NCI-H69 (cell line): ENCODE results near the gene KRTAP4-7.
"Not testable (repeated sequence)": the region's sequence is repeated elsewhere in the genome, so short reads cannot be mapped to it uniquely, and the experiment has no call there.

Experiments used
- DNase-seq: peaks from one replicate; lab custom pipeline; 2025; lab: John Stamatoyannopoulos, UW

KRTAP4-7 gene

GRCh38 chr17:41065016-41065689, 18.8 kb upstream of the KRTAP4-7 start:
- not testable (repeated sequence) for DNase-seq

GRCh38 chr17:41065829-41066624, 17.9 kb upstream of the KRTAP4-7 start, which contains the start of gene KRTAP2-4:
KRTAP2-4 (minus strand) TSS chr17:41065879; CDS start chr17:41065845, 34 bp downstream.
- no peak for DNase-seq

GRCh38 chr17:41067281-41067680, 16.7 kb upstream of the KRTAP4-7 start:
- DNase-seq, result no peak

GRCh38 chr17:41069031-41069430, 14.9 kb upstream of the KRTAP4-7 start:
- DNase-seq, result no peak

GRCh38 chr17:41071606-41072360, 12.2 kb upstream of the KRTAP4-7 start:
- peak; percentile 62 for DNase-seq

- no peak for DNase-seq
Observed at GRCh38 chr17:41073676-41074075, 10.3 kb upstream of the KRTAP4-7 start.

- no peak for DNase-seq
Observed at GRCh38 chr17:41076788-41077187, 7.2 kb upstream of the KRTAP4-7 start.

GRCh38 chr17:41082626-41083025, 1.3 kb upstream of the KRTAP4-7 start:
- DNase-seq, result peak; percentile 43

GRCh38 chr17:41083427-41083826, 523 bp upstream of the KRTAP4-7 start:
- not testable (repeated sequence) for DNase-seq

GRCh38 chr17:41088760-41089352, 4.9 kb downstream of the KRTAP4-7 start:
- DNase-seq, result not testable (repeated sequence)

GRCh38 chr17:41096055-41096454, 12.1 kb downstream of the KRTAP4-7 start:
- no peak for DNase-seq

GRCh38 chr17:41098042-41098441, 14.1 kb downstream of the KRTAP4-7 start, which contains the start of gene KRTAP4-8:
KRTAP4-8 (minus strand) TSS chr17:41098142; CDS start chr17:41098084, 58 bp downstream.
- DNase-seq, result no peak

GRCh38 chr17:41098481-41098880, 14.5 kb downstream of the KRTAP4-7 start:
- no peak for DNase-seq

- not testable (repeated sequence) for DNase-seq
Observed at GRCh38 chr17:41099682-41100480, 15.9 kb downstream of the KRTAP4-7 start.

GRCh38 chr17:41101586-41102259, 17.8 kb downstream of the KRTAP4-7 start, which contains the start of gene KRTAP4-16:
KRTAP4-16 (minus strand) TSS chr17:41102209; CDS start chr17:41102209, 0 bp downstream.
- DNase-seq, result no peak

- DNase-seq, result no peak
Observed at GRCh38 chr17:41103896-41104295, 19.9 kb downstream of the KRTAP4-7 start.

- not testable (repeated sequence) for DNase-seq
Observed at GRCh38 chr17:41104386-41105038, 20.6 kb downstream of the KRTAP4-7 start.

GRCh38 chr17:41105347-41105746, 21.4 kb downstream of the KRTAP4-7 start, which contains the start of gene KRTAP4-9:
KRTAP4-9 (plus strand) TSS chr17:41105389; CDS start chr17:41105389, 0 bp downstream.
- not testable (repeated sequence) for DNase-seq

GRCh38 chr17:41107941-41108450, 24.0 kb downstream of the KRTAP4-7 start:
- no peak for DNase-seq
